H9 (cell line): ENCODE results near the gene PIBF1. TPM values are rescaled to one million over a fixed set of nuclear protein-coding genes. Genes with fewer than 3 reads are reported as not detected.

Source experiments
- DNase-seq: peaks from one replicate; pipeline ENCODE4 v3.0.0-alpha.2; 2017
- H2AFZ ChIP-seq: one replicate; pipeline ENCODE4 v1.6.1; 2013; ENCODE audit warnings: mild to moderate bottlenecking, low read length, control low read depth, moderate library complexity
- H2AK5ac ChIP-seq: 2 replicates; pipeline ENCODE4 v1.6.1; 2013; ENCODE audit warnings: low read length, control low read depth, mixed read lengths; ENCODE audit not compliant: insufficient read length
- H2BK120ac ChIP-seq: one replicate; pipeline ENCODE4 v1.6.1; 2013; ENCODE audit warnings: low read depth, mild to moderate bottlenecking, low read length, control low read depth, inconsistent platforms; ENCODE audit not compliant: poor library complexity, severe bottlenecking
- H2BK12ac ChIP-seq: 2 replicates; pipeline ENCODE4 v1.6.1; 2013; ENCODE audit warnings: low read length, control low read depth, mixed read lengths, low read depth; ENCODE audit not compliant: insufficient read length
- H2BK15ac ChIP-seq: 2 replicates; pipeline ENCODE4 v1.6.1; 2013; ENCODE audit warnings: low read depth, low read length, control low read depth
- H2BK20ac ChIP-seq: one replicate; pipeline ENCODE4 v1.6.1; 2013; ENCODE audit warnings: low read depth, mild to moderate bottlenecking, low read length, control low read depth, inconsistent platforms; ENCODE audit not compliant: poor library complexity, severe bottlenecking
- H2BK5ac ChIP-seq: 2 replicates; pipeline ENCODE4 v1.6.1; 2013; ENCODE audit warnings: low read length, control low read depth, mixed read lengths; ENCODE audit not compliant: insufficient read length
- H3K14ac ChIP-seq: 2 replicates; pipeline ENCODE4 v1.6.1; 2013; ENCODE audit warnings: low read length, control low read depth; ENCODE audit not compliant: insufficient read depth
- H3K18ac ChIP-seq: 2 replicates; pipeline ENCODE4 v1.6.1; 2013; ENCODE audit warnings: low read depth, mild to moderate bottlenecking, mixed read lengths, low read length, control low read depth; ENCODE audit not compliant: insufficient read length
- H3K23ac ChIP-seq: 2 replicates; pipeline ENCODE4 v1.6.1; 2013; ENCODE audit warnings: low read length, control low read depth, mixed read lengths, low read depth; ENCODE audit not compliant: insufficient read length
- H3K23me2 ChIP-seq: 2 replicates; pipeline ENCODE4 v1.6.1; 2013; ENCODE audit warnings: low read depth, mild to moderate bottlenecking, mixed read lengths, low read length, control low read depth; ENCODE audit not compliant: insufficient read length, poor library complexity, severe bottlenecking
- H3K27ac ChIP-seq: 2 replicates; pipeline ENCODE4 v1.5.1; 2013; ENCODE audit warnings: low read length, control low read depth, mixed read lengths, low read depth; ENCODE audit not compliant: insufficient read length
- H3K27me3 ChIP-seq: 2 replicates; pipeline ENCODE4 v1.6.1; 2013; ENCODE audit warnings: low read length, control low read depth, inconsistent platforms; ENCODE audit not compliant: insufficient read depth
- H3K4ac ChIP-seq: 2 replicates; pipeline ENCODE4 v1.6.1; 2013; ENCODE audit warnings: low read depth, mild to moderate bottlenecking, control low read depth, inconsistent platforms, low read length, moderate library complexity
- H3K4me1 ChIP-seq: 2 replicates; pipeline ENCODE4 v1.6.1; 2013; ENCODE audit warnings: low read length, control low read depth, inconsistent platforms; ENCODE audit not compliant: insufficient read depth
- H3K4me2 ChIP-seq: 2 replicates; pipeline ENCODE4 v1.6.1; 2013; ENCODE audit warnings: low read length, control low read depth, mixed read lengths; ENCODE audit not compliant: insufficient read length, insufficient read depth
- H3K56ac ChIP-seq: 2 replicates; pipeline ENCODE4 v1.6.1; 2013; ENCODE audit warnings: low read depth, mild to moderate bottlenecking, mixed read lengths, low read length, control low read depth; ENCODE audit not compliant: insufficient read length
- H3K79me1 ChIP-seq: 2 replicates; pipeline ENCODE4 v1.6.1; 2013; ENCODE audit warnings: low read depth, mild to moderate bottlenecking, moderate library complexity, low read length, control low read depth, inconsistent platforms; ENCODE audit not compliant: insufficient read depth, poor library complexity, severe bottlenecking
- H3K79me2 ChIP-seq: 2 replicates; pipeline ENCODE4 v1.6.1; 2013; ENCODE audit warnings: low read length, control low read depth, inconsistent platforms; ENCODE audit not compliant: insufficient read depth
- H3K9ac ChIP-seq: 2 replicates; pipeline ENCODE4 v1.6.1; 2013; ENCODE audit warnings: low read length, control low read depth, mixed read lengths; ENCODE audit not compliant: insufficient read length; ENCODE audit errors: extremely low read depth
- H3K9me3 ChIP-seq: one replicate; pipeline ENCODE4 v1.6.1; 2013; ENCODE audit warnings: low read depth, low read length, inconsistent platforms; ENCODE audit not compliant: control insufficient read depth
- H3T11ph ChIP-seq: one replicate; pipeline ENCODE4 v1.6.1; 2013; ENCODE audit warnings: mild to moderate bottlenecking, low read length, control low read depth, inconsistent platforms
- H4K20me1 ChIP-seq: one replicate; pipeline ENCODE4 v1.6.1; 2013; ENCODE audit not compliant: control insufficient read depth, insufficient read length, insufficient read depth
- H4K5ac ChIP-seq: 2 replicates; pipeline ENCODE4 v1.6.1; 2013; ENCODE audit warnings: low read depth, mild to moderate bottlenecking, mixed read lengths, low read length, control low read depth; ENCODE audit not compliant: insufficient read length
- H4K8ac ChIP-seq: replicated peaks from 2 replicates; pipeline ENCODE4 v1.6.1; 2013; ENCODE audit warnings: low read length, control low read depth, mixed read lengths, low read depth; ENCODE audit not compliant: insufficient read length
- H4K91ac ChIP-seq: 2 replicates; pipeline ENCODE4 v1.6.1; 2013; ENCODE audit warnings: low read depth, mild to moderate bottlenecking, moderate library complexity, mixed read lengths, low read length, control low read depth; ENCODE audit not compliant: insufficient read length
- H3K27ac Mint-ChIP-seq, 3 experiments: 2 replicates in 2 of 3; 3 replicates in 1 of 3; pipeline ENCODE4 v1.8.0; 2020 to 2021; ENCODE audit warnings: mixed read lengths in 3 of 3, mild to moderate bottlenecking in 1 of 3, moderate library complexity in 1 of 3
- H3K27me3 Mint-ChIP-seq: 2 replicates; pipeline ENCODE4 v1.8.0; 2021; ENCODE audit warnings: low read depth, mild to moderate bottlenecking, moderate library complexity, mixed read lengths
- H3K36me3 Mint-ChIP-seq, 3 experiments: 2 replicates in 2 of 3; 3 replicates in 1 of 3; pipeline ENCODE4 v1.8.0; 2020 to 2021; ENCODE audit warnings: low read depth in 3 of 3, mixed read lengths in 3 of 3; ENCODE audit not compliant: insufficient read depth in 1 of 3
- H3K4me1 Mint-ChIP-seq, 2 experiments: 2 replicates each; pipeline ENCODE4 v1.8.0; 2020; ENCODE audit warnings: mixed read lengths in 2 of 2
- H3K4me3 Mint-ChIP-seq, 2 experiments: 2 replicates in 1 of 2; 3 replicates in 1 of 2; pipeline ENCODE4 v1.8.0; 2020 to 2021; ENCODE audit warnings: mild to moderate bottlenecking in 2 of 2, mixed read lengths in 2 of 2, moderate library complexity in 1 of 2
- H3K9me3 Mint-ChIP-seq, 2 experiments: 2 replicates in 1 of 2; 3 replicates in 1 of 2; pipeline ENCODE4 v1.8.0; 2020; ENCODE audit warnings: mild to moderate bottlenecking in 2 of 2, mixed read lengths in 2 of 2, moderate library complexity in 1 of 2
- CTCF ChIP-seq: fragments of 200-600 bp; sonication (generic); conservative IDR thresholded peaks from 3 replicates; pipeline ENCODE4 v1.8.0; 2021; ENCODE audit warnings: antibody characterized with exemption, mild to moderate bottlenecking
- WGBS: extraction: QIAGEN DNeasy Blood & Tissue Kit; methylation state at CpG from one replicate; pipeline ENCODE4 v1.1.7; 2013; ENCODE audit warnings: missing lambda C conversion rate, low lambda C conversion rate, mixed read lengths; ENCODE audit not compliant: insufficient read length; ENCODE audit errors: extremely low coverage; 5-methylcytosine and 5-hydroxymethylcytosine counted together
- total RNA-seq: library from RNA; stranded (reverse); gene quantifications from 2 replicates; pipeline ENCODE4 v1.2.1, GENCODE V29; 2021

PIBF1 gene
- total RNA-seq, 1 experiment from 2014 or later = 12.7 TPM

DNA sequence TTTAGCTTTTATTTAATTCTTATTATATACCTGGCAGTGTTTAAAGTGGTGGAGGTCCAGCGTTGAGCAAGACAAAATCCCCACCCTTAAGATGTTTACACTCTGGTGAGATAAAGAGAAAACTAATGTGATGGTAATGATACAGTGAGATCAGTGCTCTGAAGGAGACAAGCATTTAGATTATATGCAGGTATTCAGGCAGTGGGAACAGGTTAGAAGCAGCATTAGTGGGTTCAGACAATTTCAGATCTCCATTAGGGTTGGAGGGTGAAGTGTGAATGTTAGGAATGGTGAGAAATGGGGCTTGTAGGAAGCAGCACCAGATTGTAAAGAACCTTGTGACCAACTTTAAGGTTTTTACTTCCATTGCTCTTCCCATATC, 39.0 kb downstream of the PIBF1 start:
- Histone ChIP-seq H3K27ac (no peak overlapping the region), H2BK12ac (no peak overlapping the region), H3K9me3 (no peaks in the 10 kb centered on the region), H3K23me2 (no peaks in the 10 kb centered on the region), H3K27me3 (no peaks in the 10 kb centered on the region), H2BK20ac (no peak overlapping the region), H3K14ac (no peak overlapping the region), H2AFZ (no peak overlapping the region), H3K4me1 (no peaks in the 10 kb centered on the region), H3K9ac (no peak overlapping the region), H2AK5ac (no peak overlapping the region), H3K18ac (no peak overlapping the region), H2BK120ac (no peak overlapping the region), H4K20me1 (no peaks in the 10 kb centered on the region), H3K23ac (no peak overlapping the region), H2BK5ac (no peak overlapping the region), H3K4ac (no peak overlapping the region), H3K56ac (no peak overlapping the region), H3K79me1 (no peaks in the 10 kb centered on the region), H3K79me2 (no peaks in the 10 kb centered on the region), H3K4me2 (no peak overlapping the region), H2BK15ac (no peak overlapping the region), H4K91ac (no peak overlapping the region), H4K5ac (no peak overlapping the region), H4K8ac (no peak overlapping the region), H3T11ph (no peak overlapping the region)
- WGBS = no CpG with 5 or more reads among the region's 1 CpG
- no peak for TF ChIP-seq CTCF
- Mint-ChIP-seq H3K36me3 (peaks cover 4 to 16% (median 5%) of the 10 kb centered on the region in 3 experiments), H3K27me3 (no peaks in the 10 kb centered on the region), H3K4me3 (no peak overlapping the region), H3K27ac (peak overlapping the region; percentile 6 to 84 (median 32); a peak in 4 of 7 replicates), H3K4me1 (peaks cover 9 to 10% of the 10 kb centered on the region in 2 experiments), H3K9me3 (no peaks in the 10 kb centered on the region)
- DNase-seq = no peak
